SH-SY5Y (cell line): Measurements from ENCODE around the gene LSM4.

Source experiments
- GATA2 ChIP-seq: IDR thresholded peaks from 2 replicates; pipeline ENCODE4 v1.6.1; 2011; ENCODE audit warnings: mild to moderate bottlenecking, low read depth, low read length
- GATA3 ChIP-seq: IDR thresholded peaks from 2 replicates; pipeline ENCODE4 v1.6.1; 2011; ENCODE audit warnings: low read depth, mild to moderate bottlenecking, low read length, moderate library complexity

DNA sequence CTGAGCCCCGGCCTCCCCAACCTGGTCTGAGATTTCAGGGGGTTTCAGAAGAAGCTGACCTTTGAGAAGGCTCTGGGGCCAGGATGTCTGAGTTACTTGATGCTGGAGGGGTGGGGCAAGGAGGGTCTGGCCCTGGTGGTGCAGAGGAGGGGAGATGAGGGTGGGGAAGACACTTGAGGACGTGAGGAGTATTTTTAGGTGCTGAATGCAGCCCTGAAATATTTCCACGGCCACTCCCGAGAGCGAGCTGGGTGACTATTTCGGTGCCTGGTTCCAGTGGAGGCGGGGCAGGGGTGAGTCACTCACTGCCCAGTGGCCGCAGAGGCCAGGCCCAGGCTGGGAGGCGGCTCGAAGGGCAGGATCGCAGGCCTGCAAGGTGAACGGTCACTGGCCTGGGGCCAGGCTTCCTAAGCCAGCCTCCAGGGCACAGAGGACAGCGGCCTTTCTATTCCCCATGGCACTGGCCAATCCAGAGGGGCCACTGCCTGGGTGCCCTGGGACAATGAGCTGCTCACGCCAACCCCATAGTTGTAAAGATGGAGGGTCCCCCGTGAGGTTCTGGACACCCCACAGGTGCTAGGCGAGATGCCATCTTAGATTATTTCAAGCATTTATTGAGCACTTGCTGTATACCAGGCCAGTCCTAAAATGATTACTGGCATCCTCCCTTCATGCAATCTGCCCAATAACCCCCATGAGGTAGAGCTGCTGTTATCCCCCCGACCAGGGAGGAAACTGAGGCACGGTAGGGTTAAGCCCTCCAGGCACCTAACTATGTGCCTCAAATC, 21.8 kb downstream of the LSM4 start:
- TF ChIP-seq GATA2 (no peak), GATA3 (no peak)
